GM18520 (cell line): ENCODE data around the gene FHIT.

Source experiments
- ATAC-seq: cut with Tn5 transposase; IDR thresholded peaks from one replicate; pipeline ENCODE4 v1.9.1; 2021; ENCODE audit not compliant: unreplicated experiment

Gene FHIT

DNA sequence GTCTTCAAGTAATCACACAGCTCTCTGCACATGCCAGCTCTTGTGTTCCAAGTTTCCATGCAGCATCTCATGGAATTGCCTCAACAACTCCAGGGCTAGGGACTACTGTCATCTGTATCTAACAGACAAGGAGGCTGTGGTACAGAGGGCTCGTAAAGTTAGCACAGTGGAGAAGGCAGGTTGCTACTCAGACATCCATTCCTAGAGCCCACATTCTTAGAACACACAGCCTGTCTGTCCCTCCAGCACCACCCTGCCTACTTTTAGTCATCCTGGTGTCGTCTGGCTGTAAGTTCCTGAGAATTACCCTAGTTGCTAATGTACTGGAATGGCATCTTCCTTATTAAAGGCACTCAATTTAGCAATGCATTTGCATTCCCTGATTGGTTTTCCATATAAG, 862.5 kb downstream of the FHIT start:
- ATAC-seq: no peak

DNA sequence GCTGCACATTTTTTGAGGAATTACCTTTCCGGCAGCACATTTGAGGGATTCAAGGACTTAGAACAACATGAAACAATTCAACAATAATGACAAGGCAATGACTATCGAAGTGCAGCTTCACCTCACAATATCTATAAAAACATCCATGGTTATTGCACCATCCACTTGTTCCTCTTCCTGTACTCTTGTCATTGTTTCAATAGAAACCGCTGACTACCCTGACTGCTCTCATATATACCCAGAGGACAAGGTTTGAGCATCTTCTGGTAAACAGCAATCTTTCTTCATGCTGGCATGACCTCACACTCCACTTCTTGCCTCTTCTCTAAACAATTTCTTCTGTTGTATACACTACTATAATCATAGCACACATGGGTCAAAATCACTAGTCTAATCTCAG, 864.9 kb downstream of the FHIT start:
- ATAC-seq: no peak

DNA sequence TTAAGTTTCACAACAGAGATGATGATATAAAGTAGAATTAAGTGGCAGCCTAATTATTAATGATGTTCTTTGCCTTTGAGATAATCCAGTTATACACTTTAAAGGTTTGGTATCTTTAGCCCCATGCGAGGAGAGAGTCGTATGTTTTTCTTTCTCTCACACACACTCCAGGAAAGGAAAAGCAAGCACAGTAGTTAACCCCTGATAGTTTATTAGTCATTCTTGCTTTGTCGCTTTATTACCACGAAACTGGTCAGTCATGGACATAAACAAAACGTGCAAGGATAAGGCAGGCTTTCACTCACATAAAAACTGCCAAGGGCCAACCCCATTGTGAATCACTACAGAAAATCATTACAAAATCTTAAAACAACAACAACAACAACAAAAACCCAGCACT, 866.9 kb downstream of the FHIT start:
- no peak for ATAC-seq

DNA sequence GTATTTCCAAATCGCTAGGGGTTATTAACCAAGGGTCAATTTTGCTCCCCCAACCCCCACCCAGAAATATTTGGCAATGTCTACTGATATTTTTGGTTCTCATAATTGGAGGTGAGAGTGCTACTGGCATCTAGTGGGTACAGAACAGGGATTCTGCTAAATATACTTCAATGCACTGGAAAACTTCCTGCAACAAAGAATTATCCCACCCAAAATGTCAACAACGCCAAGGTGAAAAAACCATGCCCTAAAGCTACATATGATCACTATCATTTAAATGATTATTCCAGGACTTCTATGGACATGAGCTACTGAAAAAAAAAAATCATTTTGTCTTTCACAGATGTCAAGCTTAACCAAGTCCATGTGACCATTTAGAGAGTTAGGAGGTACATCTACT, 867.9 kb downstream of the FHIT start:
- no peak for ATAC-seq

DNA sequence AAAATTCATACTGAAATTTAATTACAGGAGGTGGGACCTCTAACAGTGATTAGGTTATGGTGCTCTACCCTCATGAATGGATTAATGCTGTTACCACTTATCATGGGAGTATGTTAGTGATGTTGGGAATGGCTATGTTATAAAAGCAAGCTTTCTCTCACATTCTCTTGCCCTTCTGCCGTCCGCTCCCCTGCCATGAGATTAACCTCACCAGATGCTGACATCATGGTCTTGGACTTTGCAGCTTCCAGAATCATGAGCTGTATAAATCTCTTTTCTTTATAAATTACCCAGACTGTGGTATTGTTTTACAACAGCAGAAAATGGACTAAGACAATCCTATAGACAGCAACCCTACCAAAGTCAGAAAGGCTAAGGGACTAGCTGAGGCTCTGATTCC, 884.8 kb downstream of the FHIT start:
- ATAC-seq: no peak

DNA sequence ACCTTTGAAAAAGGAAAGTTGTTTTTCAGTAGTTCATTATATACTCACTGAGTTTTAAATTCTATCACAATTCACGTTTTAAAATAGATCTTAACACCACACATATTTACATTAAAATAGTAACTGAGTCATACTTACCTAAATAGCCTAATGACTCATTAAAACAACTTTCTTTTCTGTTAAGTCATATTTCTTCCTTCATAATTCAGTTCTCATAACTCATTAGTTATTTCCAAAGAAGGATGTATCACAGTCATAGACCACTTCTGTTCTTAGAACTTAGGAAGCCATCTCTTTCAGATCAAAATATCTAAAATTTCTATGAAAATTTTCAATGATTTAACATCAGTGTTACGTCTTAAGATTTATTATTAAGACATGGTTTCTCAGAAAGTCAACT, 885.9 kb downstream of the FHIT start:
- no peak for ATAC-seq

DNA sequence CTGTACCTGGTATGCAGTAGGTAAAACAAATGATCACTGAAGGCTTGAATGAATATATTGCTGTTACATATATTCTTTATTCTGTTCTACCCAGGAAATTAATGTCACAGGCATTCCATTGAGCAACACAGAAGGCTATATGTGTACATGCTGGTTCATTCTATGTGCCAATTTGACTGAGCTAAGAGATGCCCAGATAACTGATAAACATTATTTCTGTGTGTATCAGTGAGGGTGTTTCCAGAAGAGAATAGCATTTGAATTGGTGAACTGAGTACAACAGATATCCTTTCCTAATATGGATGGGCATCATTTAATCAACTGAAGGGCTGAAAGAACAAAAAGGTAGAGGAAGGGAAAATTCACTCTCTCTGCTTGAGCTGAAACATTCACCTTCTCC, 886.8 kb downstream of the FHIT start:
- no peak for ATAC-seq

DNA sequence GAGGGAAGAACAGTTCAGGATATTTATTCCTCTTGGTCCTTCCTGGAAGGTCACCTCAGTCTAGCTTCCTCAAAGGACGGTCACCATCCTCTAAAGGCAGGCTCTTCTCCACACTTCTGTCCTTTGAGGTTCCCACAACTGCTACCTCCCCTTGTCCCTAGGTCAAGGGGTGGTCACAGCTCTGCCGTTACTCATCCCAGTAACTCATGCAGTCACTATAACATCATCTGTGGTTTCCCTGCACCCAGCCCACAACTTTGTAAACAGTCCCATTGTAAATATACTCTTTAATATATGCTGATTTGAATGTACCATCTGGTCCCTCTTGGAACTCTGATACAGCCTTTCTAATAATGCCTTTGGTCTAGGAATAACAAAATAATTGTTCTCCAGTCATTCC, 887.4 kb downstream of the FHIT start:
- ATAC-seq: no peak

DNA sequence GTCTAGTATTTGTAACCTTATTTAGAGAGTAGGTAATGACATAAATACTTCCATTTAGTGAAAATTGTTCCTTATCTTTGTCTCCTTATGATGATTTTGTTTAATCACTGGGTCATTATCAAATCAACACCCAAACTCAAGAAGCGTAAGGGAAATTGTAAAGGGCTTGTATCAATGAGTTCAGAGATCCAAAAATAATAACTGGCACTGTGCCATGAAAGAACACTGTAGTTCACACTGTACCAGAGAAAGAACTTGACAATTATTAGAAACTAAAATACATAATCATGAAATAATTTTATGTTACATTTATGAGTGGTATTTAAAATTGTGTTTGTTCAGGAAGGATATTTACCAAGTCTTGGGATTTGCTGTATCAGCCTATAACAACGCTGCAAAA, 895.4 kb downstream of the FHIT start:
- ATAC-seq: no peak

DNA sequence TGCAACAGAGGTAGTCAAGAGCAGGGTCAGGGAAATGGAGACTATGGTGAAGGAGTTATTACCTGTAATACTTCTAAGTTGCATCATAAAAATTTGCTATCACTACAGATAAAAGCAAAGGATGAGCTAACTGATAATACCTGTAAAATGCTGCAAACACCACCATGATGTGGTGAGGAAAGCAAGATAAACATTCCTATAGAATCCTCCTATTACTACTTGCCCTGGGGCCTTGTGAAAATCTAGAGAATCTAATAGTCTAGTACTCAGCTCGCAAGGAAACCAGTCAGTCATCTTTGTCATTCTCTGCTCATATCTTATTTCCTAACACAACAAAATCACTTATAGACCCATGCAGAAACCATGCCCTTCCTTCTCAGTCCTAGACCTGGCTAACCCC, 899.8 kb downstream of the FHIT start:
- no peak for ATAC-seq

DNA sequence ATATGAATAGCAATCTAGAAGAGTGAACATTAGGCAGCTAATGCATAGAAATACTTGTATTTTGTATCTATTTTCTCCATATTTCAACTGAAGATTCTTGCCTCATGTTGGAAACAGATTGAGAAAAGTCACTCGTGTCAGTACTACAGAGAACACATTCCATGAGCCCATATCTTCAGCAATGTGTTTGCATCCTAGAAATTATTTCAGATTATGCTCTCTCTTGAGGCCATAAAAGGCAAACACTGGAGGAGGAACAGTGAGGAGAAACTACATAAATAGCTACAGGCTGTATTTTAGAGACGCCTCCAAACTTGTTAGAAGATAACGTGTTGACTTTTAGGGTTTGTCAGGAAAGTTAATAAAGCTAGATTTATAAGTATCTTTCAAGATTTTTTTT, 906.9 kb downstream of the FHIT start:
- ATAC-seq: no peak

DNA sequence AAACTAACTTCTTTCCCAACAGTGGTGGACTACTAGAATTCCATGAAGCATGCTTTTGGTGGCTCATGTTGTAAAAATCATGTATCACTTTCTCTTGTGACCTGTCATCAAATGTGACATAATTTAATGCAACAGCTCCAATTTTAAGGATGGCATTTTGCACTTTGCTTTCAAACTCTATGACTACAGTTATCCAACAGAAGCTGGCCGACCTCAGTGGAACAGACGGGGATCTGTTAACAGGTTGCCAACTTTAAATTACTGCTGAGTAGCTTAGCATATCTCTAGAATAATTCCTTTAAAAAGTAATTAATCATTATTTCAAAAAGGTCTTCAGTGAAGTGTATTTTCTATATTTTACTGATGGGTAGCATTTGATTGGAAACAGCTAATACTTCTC, 907.4 kb downstream of the FHIT start:
- no peak for ATAC-seq

DNA sequence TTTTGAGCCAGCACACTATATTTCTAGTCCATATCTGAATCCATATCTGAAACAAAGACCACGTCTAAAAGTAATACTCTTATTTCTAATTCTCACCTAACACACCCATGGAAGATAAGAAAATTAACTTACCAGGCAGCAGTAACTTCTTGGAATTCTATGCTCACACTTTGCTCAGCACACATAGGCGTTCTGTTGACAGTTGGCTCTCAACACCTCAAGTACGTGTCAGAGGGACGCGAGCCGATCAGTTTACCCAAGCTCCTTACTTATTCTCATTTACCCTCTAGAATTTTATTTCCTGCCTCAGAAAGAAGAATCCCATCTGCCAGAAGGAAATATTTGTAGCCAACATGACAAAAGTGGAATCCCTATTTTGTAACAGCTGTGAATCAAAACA, 911.9 kb downstream of the FHIT start:
- ATAC-seq: no peak

DNA sequence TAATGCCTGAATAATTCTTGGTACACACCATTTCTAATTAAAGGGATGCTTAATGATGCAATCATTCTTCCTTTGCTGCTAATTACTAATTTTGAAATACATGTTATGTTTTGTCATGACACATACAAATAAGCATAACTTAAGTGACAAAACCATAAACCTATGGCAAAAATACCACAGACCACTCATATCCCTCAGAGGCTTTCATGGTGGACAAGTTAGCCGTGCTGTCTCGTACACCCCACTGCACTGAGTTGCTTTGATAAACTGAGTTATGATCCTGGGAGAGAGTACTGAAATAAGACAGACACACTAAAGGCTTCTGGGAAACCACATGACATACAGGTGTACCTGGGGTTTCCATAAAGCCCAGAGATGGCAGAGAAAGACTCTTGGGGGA, 913.8 kb downstream of the FHIT start:
- no peak for ATAC-seq

DNA sequence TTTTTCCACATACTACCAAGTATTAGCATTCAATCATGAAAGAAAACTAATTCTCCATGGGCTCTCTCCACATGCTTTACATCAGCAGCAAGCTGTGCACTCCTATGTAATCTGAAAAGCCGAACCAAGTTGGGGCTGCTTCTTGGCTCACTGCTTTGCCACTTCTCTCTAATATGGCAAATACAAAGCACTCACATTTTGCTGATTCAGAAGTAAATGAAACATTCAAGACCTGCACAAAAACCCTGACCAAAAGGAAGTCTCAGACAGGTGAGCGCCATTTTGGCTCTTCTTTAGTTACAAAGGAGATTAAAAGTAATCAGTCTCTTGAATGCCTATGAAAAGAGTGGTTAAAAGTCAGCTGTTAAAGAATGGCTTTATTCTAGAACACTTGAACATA, 915.2 kb downstream of the FHIT start:
- no peak for ATAC-seq

DNA sequence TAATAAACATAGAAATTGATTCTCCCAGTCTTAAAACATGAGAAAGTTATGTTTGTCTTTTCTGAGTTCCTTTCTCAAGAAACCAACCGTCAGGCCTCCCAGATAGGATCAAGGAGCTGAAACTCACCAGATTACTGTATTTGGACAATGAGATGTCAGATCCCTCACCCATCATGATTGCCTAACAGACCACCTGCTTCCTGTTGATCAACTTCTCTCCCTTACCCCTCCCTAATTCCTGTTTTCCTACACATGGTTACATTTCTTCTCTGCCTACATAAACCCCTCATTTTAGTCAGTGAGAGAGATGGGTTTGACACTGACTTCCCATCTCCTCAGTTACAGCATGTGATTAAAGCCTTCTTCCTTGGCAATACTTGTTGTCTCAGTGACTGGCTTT, 917.5 kb downstream of the FHIT start:
- ATAC-seq: no peak

DNA sequence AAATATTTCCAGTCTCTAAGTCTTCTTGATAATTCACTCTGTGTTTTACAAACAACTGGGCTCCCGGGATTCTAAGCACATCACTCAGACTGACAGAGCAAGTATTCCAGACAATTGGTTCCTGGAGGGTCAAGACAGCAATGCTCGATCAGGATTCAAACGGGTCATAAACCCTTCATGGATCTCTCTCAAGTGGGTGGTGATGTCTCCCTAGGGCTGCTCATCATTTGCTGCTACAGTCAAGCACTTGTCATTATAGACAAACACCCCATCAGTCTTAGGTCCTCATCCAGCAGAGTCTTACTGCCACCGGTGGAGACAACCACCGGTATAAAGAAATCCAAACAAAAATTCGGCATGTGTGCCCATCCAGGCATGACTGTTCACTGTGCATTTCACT, 921.1 kb downstream of the FHIT start:
- no peak for ATAC-seq

DNA sequence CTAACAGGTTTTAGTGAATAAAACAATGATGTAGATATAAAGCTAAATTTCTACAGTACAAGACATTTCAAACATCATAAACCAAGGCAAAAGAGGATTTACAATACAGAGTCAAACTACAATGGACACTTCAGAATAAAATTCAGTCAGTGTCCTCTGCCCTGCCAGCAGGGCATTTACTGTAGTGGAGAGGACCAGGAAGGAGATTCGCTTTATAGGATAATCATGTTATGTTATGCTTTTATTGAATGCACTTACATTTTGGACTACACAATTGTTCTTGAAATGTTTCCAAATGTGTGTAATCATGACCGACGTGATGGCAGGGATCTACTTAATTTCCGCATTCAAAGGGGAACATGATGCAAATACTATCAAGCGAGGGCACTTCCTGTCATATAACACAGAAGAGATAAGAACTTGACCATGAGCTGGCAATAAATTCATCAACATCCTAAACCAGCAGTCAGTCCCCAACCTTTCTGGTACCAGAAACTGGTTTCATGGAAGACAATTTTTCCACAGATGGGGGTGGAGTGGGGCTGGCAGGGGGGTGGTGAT, 925.6 kb downstream of the FHIT start:
- ATAC-seq: no peak

DNA sequence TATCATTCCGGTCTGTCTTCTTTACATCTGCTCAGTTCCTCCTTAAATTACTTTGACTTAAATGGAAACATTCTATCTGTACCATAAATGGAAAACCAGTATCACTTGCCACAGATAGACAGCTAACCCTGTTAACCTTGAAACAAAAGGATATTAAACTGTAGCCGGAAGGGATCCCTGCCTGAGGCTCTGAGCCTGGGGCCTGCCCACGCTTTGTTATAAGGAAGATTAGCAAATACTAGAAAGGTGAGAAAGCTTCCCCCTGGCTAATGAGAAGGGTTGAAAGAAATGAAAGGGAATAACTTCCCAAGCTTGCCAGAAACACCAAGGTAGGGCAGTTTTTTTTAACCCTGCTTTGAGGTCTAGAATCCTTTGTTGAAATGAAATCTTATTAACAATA, 927.6 kb downstream of the FHIT start:
- ATAC-seq: no peak

DNA sequence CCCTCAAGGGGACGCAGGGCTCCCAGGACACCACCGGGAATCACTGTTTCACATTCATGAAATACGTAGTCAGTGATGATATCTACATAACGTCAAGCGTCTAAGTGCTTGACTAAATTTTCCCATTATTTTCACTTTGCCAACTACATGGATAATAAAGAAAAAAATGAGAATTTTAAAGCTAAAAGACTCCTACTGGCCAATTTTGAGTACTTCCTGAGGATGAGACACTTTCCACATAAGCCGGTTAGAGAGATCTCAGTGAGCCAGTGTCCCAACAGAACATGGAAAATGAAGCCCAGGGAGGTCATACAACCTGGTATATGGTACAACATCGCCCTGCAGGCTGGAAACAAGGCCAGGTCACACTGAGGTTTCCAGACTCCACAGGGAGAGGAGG, 928.1 kb downstream of the FHIT start:
- ATAC-seq: no peak

DNA sequence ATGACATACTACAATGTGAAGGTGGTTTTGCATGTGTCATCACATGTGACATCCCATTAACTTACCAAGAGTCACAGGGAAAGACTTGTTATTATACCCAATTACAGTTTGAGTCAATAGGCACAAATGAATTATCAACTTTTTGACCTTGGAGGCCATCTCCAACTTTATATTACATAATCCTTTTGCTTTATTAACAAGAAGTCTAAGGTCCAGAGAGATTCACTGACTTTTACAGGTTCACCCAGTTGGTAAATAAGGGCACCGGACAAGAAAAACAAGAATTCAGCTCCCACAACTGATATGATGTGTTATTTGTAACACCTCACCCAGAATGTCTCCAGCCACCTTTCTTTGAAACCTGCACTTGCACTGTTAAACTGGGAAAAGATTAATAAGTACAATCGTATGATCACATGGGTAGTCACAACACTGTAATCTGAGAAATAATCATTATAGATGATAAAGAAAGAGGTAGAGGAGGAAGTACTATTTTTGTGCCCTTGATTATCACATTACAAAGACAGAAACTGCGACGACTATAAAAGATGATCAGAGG, 928.9 kb downstream of the FHIT start:
- no peak for ATAC-seq

DNA sequence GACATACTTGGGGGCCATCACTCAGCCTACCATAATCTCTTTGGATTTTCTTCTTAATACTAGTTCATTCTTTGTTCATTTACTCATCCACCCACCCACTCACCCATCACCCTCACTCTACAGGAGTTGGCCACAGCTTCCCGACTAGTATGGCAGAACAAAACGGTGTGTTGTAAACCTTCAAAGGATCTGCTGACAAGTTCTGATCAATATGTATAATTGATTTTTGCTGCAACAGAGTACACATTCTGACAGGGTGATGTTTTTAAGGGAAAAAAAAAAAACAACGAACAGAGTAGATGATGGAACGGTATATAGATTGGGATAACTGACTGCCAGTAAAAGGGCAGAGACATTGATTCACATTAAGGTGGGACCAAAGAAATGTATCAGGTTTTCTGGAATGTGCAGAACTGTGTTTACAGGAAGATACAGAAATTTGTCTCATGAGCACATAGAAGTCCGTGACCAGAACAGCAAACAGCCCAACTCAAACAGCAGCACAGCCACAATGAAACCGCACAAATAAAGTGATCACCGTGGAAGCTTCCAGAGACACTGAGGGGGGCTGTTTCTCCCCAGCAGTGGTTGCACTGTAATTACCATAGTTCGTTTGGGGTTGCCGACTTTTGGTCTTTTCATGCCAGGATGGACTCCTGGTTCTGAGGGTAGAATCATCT, 931.9 kb downstream of the FHIT start:
- no peak for ATAC-seq
